HG02840 (cell line): ENCODE results near the gene R3HDM2.
"Not testable (repeated sequence)": the region's sequence is repeated elsewhere in the genome, so short reads cannot be mapped to it uniquely, and the experiment has no call there.

Experiments used
- ATAC-seq: cut with Tn5 transposase; IDR thresholded peaks from one replicate; pipeline ENCODE4 v1.9.1; 2021; ENCODE audit warnings: mild to moderate bottlenecking, moderate library complexity, moderate number of reproducible peaks; ENCODE audit not compliant: unreplicated experiment, low FRiP score

Gene R3HDM2

DNA sequence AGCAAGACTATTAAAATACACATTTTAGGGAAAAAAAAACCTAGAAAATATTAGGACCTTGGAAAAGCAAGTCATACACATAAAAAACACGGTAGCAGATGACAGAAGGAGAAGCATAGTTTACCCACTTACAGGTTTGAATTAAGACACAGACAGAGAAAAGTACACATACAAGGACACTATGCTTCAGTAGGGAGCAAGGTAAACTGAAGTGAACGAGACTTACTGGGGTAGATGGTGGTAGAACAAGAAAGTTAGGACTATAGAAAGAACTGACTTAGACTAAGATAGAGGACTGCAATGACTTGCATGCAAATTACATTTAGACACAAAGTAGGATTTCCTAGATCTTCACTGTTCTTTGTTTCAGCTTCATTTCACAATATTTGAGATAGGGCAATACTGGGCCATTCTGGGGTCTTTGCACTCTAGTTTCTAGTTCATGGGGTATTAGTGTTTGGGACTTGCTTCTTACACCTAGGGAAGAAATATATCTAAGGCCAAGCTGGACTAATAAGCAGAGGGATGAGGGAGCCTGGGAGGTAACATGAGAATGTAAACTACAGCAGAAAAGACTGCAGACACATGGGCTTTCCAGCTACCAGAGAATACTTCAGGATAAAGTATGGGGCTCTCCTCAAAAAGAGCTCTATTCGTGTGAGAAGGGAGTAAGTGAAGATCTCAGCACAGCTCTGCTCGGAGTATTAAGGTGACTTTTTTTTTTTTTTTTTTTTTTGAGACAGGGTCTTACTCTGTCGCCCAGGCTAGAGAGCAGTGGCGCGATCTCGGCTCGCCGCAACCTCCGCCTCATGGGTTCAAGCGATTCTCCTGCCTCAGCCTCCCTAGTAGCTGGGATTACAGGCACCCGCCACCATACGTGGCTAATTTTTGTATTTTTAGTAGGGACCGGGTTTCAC lies 152.1 kb downstream of the R3HDM2 start:
- ATAC-seq, result no peak

DNA sequence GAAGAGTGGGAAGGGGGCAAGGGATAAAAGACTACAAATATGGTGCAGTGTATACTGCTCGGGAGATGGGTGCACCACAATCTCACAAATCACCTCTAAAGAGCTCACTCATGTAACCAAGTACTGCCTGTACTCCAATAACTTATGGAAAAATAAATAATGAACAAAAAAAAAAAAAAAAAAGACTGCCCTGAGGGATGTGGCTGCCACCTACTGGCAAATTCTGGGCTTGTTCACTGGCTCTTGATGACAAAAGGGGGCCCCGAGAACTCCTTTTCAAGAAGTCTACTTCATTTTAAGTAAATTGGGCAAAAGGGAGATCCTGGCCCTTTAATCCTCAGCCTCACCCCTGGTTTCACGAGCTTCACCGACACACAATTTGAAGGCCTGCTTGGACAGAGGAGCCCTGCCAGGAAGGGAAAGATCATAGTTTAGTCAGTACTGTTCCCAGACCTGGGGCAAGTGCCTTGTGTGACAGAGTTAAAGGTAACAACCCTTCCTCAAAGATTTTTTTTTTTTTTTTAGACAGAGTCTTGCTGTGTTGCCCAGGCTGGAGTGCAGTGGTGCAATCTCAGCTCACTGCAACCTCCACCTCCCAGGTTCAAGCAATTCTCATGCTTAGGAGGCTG lies 153.8 kb downstream of the R3HDM2 start:
- no peak for ATAC-seq

DNA sequence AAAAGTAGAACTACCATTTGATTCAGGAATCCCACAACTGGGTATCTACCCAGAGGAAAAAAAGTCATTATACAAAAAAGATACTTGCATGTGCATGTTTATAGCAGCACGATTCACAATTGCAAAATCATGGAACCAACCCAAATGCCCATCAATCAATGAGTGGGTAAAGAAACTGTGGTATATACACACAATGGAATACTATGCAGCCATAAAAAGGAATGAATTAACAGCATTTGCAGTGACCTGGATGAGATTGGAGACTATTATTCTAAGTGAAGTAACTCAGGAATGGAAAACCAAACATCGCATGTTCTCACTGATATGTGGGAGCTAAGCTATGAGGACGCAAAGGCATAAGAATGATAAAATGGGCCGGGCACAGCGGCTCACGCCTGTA lies 154.6 kb downstream of the R3HDM2 start:
- ATAC-seq, result not testable (repeated sequence)

DNA sequence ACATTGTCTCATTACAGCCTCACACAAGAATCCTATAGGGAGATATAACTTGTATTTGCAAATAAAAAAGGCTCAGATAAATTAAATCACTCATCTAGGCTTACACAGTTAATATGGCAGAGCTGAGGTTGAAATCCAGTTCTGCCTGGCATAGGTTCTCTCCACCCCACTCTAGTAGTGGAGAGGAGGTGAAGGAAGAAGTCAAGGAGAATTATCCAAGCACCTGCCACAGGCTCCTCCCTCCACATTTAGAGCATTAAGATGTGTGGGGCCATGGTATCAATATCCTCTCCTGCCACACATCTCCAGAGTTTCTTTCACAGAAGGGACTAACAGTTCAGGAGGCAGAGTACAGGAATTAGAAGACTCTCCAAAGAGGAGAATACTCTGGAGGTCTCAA lies 157.3 kb downstream of the R3HDM2 start:
- no peak for ATAC-seq

DNA sequence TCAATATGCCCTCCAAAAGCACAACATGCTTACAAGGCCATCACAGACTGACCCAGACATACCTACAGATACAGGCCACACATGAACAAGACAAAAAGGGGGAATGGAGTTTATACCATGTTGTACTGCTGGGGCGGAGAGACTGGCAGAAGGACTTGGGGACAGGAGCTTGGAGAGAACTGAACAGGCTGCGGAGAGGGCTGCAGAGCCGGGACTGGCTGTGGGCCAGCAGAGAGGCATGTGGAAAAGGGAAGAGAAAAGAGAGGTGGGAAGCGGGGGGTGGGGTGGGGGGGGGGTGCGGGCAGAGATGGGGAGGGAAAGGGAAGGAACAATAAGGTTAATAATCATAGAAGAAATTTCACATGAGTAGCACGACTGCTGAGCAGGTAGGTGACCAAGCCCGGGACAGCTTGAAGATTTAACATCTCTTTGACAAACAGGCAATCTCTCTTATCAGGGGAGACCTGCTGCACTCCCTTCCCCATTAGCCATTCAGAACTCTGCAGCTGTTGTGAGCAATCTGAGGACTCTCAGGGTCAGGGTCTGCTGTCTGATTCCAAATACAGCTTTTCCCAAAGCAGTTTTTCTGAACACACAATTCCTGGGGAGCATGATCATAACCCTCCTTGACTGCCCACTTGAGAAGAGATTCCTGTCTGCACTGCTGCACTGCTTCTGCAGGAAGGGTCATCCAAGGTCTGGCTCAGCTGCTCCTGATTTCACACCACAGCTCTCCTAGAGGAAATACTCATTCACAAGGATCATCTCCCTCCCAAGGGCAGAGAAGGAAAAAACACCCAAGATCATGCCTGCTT lies 158.3 kb downstream of the R3HDM2 start:
- ATAC-seq, result no peak

DNA sequence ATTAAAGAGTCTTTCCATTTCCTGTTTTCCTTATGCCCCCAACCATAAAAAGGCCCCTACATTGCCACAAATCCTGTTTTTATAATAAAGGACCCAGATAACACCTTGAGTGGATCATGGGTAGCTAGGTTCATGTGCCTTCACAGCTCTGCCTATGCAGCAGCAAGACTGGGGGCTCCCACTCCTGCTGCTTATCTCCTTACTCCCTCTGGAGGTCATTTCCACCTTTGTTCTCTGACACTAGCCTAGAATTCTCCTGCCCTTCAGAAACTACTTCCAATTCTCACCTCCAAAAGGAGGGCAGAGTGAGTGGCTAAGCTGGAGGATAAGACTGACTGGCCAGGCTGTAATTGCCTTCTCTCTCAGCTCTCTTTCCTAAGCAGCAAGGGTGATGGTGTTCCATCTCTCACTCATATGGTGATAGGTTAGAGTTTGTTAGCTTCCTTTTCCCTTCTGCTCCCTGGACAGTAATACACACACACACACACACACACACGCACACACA lies 159.8 kb downstream of the R3HDM2 start:
- no peak for ATAC-seq

DNA sequence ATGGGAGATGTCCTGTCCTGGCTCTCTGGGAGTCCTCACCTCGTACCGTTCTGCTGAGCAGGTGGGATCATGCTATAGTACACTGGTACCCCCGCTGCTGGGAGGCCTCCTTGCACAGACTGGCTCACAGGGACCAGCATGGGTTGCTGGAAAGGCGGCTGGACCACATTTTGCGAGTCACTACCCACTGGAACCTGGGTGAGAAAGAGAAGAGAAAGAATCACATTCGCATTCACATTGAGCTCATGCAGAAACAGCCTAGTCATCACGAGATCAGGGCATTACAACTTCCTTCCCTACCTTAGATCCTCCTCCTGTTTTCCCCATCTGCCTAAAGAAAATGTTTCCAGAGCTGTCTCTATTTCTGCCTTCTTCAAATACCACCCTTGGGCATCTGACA lies 162.6 kb downstream of the R3HDM2 start:
- ATAC-seq, result no peak

DNA sequence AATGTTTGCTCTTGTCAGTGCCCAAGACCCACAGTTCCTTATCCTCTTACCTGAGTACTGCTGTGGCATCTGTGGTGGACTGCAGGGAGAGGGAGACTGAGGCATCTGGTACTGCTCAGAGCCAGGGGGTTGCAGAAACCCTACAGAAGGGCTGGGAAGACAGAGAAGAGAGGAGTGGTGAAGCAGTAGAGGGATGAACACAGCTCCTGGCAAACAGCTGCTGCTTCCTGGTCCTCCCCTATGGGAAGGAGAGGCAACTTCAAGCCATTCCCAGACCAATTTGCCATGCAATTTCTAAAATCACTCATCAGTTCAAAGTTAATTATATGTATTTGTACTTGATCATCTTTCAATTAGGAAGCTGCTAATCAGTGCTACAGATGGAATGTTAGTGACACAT lies 164.2 kb downstream of the R3HDM2 start:
- ATAC-seq, result no peak

DNA sequence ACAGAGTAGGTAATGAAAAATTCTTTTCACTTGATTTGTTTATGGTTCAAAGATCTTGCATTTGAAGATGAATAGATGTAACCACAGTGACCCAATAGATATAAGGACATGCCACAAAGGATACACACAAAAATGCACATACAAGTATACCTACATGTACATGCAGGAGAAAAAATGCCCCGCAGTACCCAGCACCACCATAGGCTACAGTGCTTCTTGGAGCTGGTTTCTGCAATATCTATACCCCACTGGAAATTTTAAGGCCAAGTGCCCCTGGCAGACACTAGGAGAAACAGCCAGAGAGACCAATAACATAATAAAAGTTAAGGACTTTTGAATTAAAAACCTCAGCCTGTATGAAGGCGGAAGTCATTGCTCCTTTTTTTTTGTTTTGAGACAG lies 167.7 kb downstream of the R3HDM2 start:
- no peak for ATAC-seq

DNA sequence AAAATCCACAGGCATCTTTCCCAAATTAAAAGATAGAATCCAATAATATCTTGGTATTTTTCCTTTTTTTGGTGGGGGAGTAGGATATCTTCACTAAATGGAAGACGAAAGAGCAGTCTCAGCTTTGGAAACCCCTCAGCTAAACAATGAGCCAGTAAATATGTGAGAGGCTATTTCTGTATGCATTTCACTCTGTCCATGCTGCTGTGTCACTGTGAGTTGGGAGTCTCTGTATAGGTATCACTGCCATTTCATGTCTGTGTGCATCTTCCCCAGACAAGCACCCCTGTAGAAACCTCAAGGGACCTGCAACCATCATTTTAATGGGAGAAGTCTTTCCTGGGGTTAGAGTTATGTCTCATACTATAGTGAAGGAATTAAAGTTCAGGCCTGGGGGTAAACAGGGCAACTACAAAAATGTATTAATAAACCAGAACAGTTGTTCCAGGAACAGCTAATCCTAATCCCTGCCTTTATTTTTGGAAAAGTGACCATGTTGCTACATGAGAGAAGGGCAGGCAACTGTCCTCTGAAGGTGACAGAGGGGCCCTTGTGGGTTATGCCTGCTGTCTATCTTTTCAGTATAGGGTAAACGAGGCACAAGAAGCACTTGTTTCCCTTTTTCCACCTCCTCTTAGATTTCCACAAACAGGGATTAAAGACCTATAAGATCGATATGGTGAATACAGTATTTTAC lies 168.6 kb downstream of the R3HDM2 start:
- ATAC-seq, result no peak

DNA sequence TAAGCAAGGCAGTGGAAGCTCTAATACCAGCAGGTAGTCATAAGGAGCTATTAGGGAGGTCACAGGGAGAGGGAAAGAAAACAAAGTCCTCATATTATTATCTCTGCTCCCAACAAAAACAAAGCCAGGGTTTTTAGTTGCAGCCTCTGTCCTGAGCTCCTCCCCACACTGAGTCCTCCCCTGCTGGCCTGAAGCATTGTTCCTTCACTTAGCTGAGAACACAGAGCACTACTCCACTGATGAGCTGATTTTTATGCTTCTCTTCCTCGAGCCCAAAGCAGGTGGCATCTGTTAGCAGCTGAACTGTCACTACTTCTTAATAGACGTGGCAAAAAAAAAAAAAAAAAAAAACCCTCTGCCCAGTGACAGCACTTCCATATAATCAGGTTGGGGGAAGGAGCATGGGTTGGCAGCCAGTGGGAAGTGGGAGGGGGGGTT lies 169.4 kb downstream of the R3HDM2 start:
- ATAC-seq, result no peak

DNA sequence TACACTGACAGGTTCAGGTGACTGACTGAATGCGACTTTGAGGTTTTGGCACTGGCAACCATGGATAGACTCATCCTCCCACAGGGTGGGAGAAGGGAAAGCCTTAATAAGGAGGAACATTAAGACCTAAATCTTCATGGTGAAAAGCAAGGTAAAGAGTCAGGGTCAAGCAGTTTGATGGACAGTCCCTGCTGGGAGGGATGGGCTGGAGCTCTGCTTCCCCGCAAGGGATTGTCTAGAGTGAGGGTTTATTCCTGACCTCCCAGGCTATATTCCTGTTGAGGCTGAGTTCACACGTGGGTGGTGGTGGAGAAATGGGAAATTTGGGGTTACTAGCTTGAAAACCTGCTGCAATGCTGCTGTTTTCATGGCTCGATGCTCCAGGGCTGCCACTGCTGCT lies 170.5 kb downstream of the R3HDM2 start:
- ATAC-seq, result no peak

DNA sequence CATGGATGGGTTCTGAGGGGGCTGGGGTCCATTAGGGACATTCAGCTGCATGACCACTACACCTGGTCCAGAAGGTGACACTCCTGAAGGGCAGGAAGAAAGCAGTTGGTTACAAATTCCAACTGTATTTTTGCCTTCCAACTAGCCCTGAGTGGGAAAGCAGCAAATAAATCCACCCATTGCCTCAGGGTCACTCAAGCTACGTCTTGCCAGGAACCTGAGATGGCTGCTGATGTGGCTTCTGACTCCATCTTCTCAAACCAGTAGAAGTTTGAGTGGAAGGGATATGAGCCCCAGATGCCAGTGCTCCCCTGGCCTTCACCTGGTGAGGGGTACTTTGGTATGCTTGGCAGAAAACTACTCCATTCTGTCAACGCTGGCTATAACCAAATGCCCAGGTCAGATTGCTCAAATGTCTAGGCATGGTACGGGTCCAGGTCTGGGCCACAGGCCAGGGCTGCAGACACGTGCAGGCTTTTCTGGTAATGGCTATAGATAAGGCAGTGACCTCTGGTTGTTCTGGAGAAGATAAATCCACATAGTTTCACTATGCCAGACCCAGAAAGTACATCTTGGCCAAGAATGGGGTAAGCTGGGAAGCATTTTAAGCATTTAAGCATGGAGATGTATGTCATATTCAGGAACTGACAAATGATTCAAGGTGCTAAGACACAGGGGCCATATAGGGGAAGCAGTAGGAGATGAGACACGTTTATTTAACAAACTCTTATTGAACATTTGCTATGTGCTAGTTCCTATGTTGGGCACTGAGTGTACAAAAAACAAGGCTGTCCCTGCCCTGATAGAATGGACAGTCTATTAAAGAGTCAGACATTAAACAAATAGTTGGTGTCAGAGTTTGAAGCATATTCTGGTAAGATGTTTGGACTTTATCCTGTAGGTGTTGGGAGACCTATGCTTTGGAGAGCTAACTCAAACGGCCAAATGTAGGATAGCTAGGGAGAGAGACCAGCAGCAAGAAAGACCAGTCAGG lies 171.6 kb downstream of the R3HDM2 start:
- ATAC-seq, result no peak

DNA sequence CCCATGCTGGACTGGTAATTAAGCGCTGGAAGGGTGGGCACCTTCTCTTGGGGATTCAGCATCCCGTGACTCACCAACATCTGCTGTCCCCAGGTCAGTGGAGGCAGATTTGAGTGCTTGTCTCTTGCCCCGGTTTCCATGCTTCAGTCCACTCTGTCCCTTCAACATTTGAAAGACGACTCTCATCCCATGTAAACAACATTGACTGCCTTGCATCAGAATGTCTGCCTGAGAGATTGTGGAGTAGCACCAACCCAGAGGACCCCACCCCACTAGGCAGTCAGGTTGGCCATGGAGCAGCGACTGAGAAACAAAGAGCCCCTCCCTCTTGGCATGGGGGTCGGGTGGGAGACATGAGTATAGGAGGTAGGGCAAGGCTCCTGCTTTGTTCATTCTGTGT lies 174.9 kb downstream of the R3HDM2 start:
- ATAC-seq, result no peak

DNA sequence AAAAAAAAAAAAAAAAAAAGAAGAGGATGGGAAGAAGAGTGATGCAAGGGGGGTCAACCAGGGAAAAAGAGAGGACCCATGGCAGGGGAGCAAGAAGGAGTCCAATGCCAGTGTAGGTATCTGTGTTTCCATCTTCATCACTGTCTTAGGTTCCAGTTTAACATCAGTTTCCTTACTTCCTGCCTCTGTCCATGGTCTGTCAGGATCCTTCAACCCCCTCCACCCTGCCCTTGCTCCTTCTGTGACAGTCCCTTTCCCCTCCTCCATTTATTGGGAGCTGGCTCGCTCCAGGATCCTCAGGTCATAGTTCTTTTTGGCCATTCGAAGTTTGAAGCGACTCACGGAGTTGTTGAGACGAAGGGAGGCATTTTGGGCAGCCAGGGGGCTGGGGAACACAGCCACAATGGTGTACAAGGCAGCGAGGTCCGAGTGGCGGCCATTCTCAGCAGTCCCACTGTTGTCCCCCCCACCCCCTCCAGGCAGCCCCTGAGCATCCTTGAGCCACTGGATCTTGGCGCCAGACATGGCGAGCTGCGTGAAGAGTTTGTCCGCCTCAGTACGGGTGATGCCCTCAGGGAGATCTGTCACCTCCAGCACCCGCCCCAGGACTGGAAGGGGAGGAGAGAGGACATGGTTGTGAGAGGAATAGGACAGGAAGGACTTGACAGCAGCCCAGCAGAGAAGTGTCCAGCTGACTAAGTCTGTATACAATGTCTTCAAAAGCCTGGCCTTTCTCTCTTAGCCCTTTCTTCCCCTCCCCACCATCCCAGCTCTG lies 176.2 kb downstream of the R3HDM2 start:
- no peak for ATAC-seq

DNA sequence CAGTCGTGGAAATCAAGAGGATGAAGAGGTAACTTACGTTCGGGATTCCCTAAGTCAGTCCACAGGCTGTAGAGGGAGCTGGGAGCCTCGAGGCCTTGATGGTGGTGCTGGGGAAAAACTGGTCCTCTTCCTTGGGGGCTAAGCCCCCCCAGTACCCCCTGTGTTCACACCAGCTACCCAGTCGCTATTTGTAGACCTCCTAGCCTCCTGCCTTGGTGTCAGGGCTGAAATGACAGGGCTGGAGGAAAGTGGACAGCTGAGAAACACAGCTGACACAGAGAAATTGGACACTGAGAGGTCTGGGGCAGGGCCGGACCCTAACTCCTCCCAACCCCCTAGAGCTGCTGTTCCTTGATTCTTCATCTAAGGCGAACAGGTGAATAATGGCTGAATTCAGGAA lies 179.9 kb downstream of the R3HDM2 start, which contains the start of gene STAC3:
STAC3 (minus strand) TSS at position 232 of the 400 bp plus-strand sequence. CDS start 1,551 bp downstream, outside the sequence.
- ATAC-seq, result no peak

DNA sequence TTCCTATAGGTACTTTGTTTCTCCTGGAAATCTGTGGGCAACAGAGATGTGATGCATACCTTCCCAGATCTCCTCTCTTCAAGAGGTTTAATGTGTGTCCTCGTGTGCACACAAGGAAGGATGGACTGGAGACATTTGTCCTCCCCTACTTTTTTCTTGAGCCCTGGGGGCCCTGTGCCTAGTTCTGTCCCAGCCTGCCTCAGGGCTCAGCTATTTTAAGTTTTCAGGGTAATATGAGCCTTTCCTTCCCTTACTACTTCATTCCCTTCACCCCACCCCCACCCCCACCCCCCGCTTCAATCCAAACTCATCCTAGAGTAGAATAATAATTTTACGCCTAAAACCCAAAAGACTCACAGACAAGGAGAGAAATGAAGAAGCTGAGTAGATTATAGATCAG lies 180.3 kb downstream of the R3HDM2 start:
- no peak for ATAC-seq
